ENCODE data around the gene KHDC3L.
"Not testable (repeated sequence)": the region's sequence is repeated elsewhere in the genome, so short reads cannot be mapped to it uniquely, and the experiment has no call there.

KHDC3L gene

GRCh38 chr6:73377225-73377624 is 14.8 kb downstream of the KHDC3L start:
- H3K27ac ChIP-seq (ENCODE audit: low read length), result no peak overlapping the region
- H3K4me1 ChIP-seq (ENCODE audit: low read length), result no peaks in the 10 kb centered on the region
- H3K79me2 ChIP-seq (ENCODE audit: low read length), result no peaks in the 10 kb centered on the region
- no peak overlapping the region for H3K9ac ChIP-seq (ENCODE audit: low read length)
- no peak for TF ChIP-seq EZH2phosphoT487 (IDR thresholded peaks at IDR 0.05; ENCODE audit: low read length)
- no peak for TF ChIP-seq CTCF (IDR thresholded peaks at IDR 0.05; ENCODE audit: low read length)
- no peak for TF ChIP-seq EZH2 (optimal IDR thresholded peaks at IDR 0.05; ENCODE audit: low read depth, low read length)
- H3K9me3 ChIP-seq (replicated peaks; ENCODE audit: insufficient read depth, low read length), result no peaks in the 10 kb centered on the region
- no peaks in the 10 kb centered on the region for H4K20me1 ChIP-seq (ENCODE audit: insufficient read depth, low read length)
- H3K27me3 ChIP-seq (replicated peaks; ENCODE audit: insufficient read depth, low read length), result no peaks in the 10 kb centered on the region
- no peaks in the 10 kb centered on the region for H3K9me2 ChIP-seq (replicated peaks; ENCODE audit: insufficient read depth, low read length)
- H2AFZ ChIP-seq (ENCODE audit: low read length), result no peak overlapping the region
- H3K4me3 ChIP-seq (ENCODE audit: low read length), result no peak overlapping the region
- no peak overlapping the region for H3K4me2 ChIP-seq (ENCODE audit: low read depth, low read length)
- H3K36me3 ChIP-seq (replicated peaks; ENCODE audit: insufficient read depth, low read length), result no peaks in the 10 kb centered on the region
- H3F3A ChIP-seq (ENCODE audit: insufficient read depth, low read length), result no peaks in the 10 kb centered on the region
- no peak for DNase-seq

- H3K4me3 ChIP-seq (ENCODE audit: low read length); H4K20me1 ChIP-seq (ENCODE audit: insufficient read depth, low read length); DNase-seq; H3K9me3 ChIP-seq (replicated peaks; ENCODE audit: insufficient read depth, low read length); H3K4me2 ChIP-seq (ENCODE audit: low read depth, low read length); H3F3A ChIP-seq (ENCODE audit: insufficient read depth, low read length); H2AFZ ChIP-seq (ENCODE audit: low read length); H3K27me3 ChIP-seq (replicated peaks; ENCODE audit: insufficient read depth, low read length); H3K79me2 ChIP-seq (ENCODE audit: low read length); H3K9ac ChIP-seq (ENCODE audit: low read length); H3K27ac ChIP-seq (ENCODE audit: low read length); H3K9me2 ChIP-seq (replicated peaks; ENCODE audit: insufficient read depth, low read length); H3K4me1 ChIP-seq (ENCODE audit: low read length); H3K36me3 ChIP-seq (replicated peaks; ENCODE audit: insufficient read depth, low read length): not testable (repeated sequence)
Measured at GRCh38 chr6:73381531-73381930, 19.1 kb downstream of the KHDC3L start.

GRCh38 chr6:73382462-73383113 is 20.1 kb downstream of the KHDC3L start:
- no peaks in the 10 kb centered on the region for H3K4me1 ChIP-seq (ENCODE audit: low read length)
- no peak for DNase-seq
- no peak overlapping the region for H3K9ac ChIP-seq (ENCODE audit: low read length)
- no peak overlapping the region for H3K4me2 ChIP-seq (ENCODE audit: low read depth, low read length)
- no peaks in the 10 kb centered on the region for H3K36me3 ChIP-seq (replicated peaks; ENCODE audit: insufficient read depth, low read length)
- TF ChIP-seq EZH2 (optimal IDR thresholded peaks at IDR 0.05; ENCODE audit: low read depth, low read length) (no peak), EZH2phosphoT487 (IDR thresholded peaks at IDR 0.05; ENCODE audit: low read length) (no peak)
- no peaks in the 10 kb centered on the region for H3K9me2 ChIP-seq (replicated peaks; ENCODE audit: insufficient read depth, low read length)
- no peaks in the 10 kb centered on the region for H3K79me2 ChIP-seq (ENCODE audit: low read length)
- no peak overlapping the region for H3K4me3 ChIP-seq (ENCODE audit: low read length)
- no peak overlapping the region for H3K27ac ChIP-seq (ENCODE audit: low read length)
- H4K20me1 ChIP-seq (ENCODE audit: insufficient read depth, low read length), result no peaks in the 10 kb centered on the region
- H3F3A ChIP-seq (ENCODE audit: insufficient read depth, low read length), result no peaks in the 10 kb centered on the region
- H2AFZ ChIP-seq (ENCODE audit: low read length), result no peak overlapping the region
- no peaks in the 10 kb centered on the region for H3K9me3 ChIP-seq (replicated peaks; ENCODE audit: insufficient read depth, low read length)
- H3K27me3 ChIP-seq (replicated peaks; ENCODE audit: insufficient read depth, low read length), result no peaks in the 10 kb centered on the region

- H4K20me1 ChIP-seq (ENCODE audit: insufficient read depth, low read length), result no peaks in the 10 kb centered on the region
- no peaks in the 10 kb centered on the region for H3K9me2 ChIP-seq (replicated peaks; ENCODE audit: insufficient read depth, low read length)
- DNase-seq, result no peak
- peaks cover 24% of the 10 kb centered on the region for H3K4me1 ChIP-seq (ENCODE audit: low read length)
- H3K79me2 ChIP-seq (ENCODE audit: low read length), result no peaks in the 10 kb centered on the region
- peak overlapping the region; percentile 55; the same call in 1 of the 2 replicates for H2AFZ ChIP-seq (ENCODE audit: low read length)
- peak overlapping the region; percentile 55 for H3K4me3 ChIP-seq (ENCODE audit: low read length)
- H3K36me3 ChIP-seq (replicated peaks; ENCODE audit: insufficient read depth, low read length), result no peaks in the 10 kb centered on the region
- H3K9me3 ChIP-seq (replicated peaks; ENCODE audit: insufficient read depth, low read length), result no peaks in the 10 kb centered on the region
- H3K27me3 ChIP-seq (replicated peaks; ENCODE audit: insufficient read depth, low read length), result no peaks in the 10 kb centered on the region
- H3K4me2 ChIP-seq (ENCODE audit: low read depth, low read length), result peak overlapping the region; percentile 40; the same call in 1 of the 2 replicates
- H3F3A ChIP-seq (ENCODE audit: insufficient read depth, low read length), result peaks cover 12% of the 10 kb centered on the region
- no peak overlapping the region; the same call in 1 of the 2 replicates for H3K27ac ChIP-seq (ENCODE audit: low read length)
- H3K9ac ChIP-seq (ENCODE audit: low read length), result peak overlapping the region; percentile 50; the same call in 1 of the 2 replicates
- TF ChIP-seq EZH2phosphoT487 (IDR thresholded peaks at IDR 0.05; ENCODE audit: low read length) (no peak), CTCF (IDR thresholded peaks at IDR 0.05; ENCODE audit: low read length) (no peak), EZH2 (optimal IDR thresholded peaks at IDR 0.05; ENCODE audit: low read depth, low read length) (no peak)
Measured at GRCh38 chr6:73388433-73388799, 26.0 kb downstream of the KHDC3L start.

Measured in MM.1S (cell line).